Stimulated activated CD8-positive, alpha-beta memory T cell treated with anti-CD3 and anti-CD28 coated beads, Interleukin-7, amount 100 ng/mL, for 1 hour (primary cell): Measurements from ENCODE around the gene FAM111B.
A peak's percentile ranks its signal among the peaks of the same experiment; 100 is the strongest.

ENCODE experiments used
- DNase-seq, 2 donors: peaks; one replicate each; pipeline ENCODE4 v3.0.0-alpha.2; 2020; ENCODE audit warnings: low read depth in 2 of 2

Gene FAM111B

GRCh38 chr11:59157433-59157832 lies 50.4 kb downstream of the FAM111B start:
- no peak for DNase-seq

GRCh38 chr11:59158206-59159068 lies 51.4 kb downstream of the FAM111B start:
- DNase-seq = no peak

- no peak for DNase-seq
These were observed 57.0 kb downstream of the FAM111B start for GRCh38 chr11:59164028-59164427.

- peak; percentile 68 to 80 for DNase-seq
These were observed 64.7 kb downstream of the FAM111B start, which contains the start of gene DTX4 for GRCh38 chr11:59171508-59172322. Gene DTX4 (plus strand): TSS chr11:59172132. CDS start chr11:59172596, 464 bp downstream.

GRCh38 chr11:59172345-59173079 lies 65.5 kb downstream of the FAM111B start:
- no peak for DNase-seq

GRCh38 chr11:59173080-59173963 lies 66.3 kb downstream of the FAM111B start:
- DNase-seq = no peak

- no peak for DNase-seq
These were observed 67.1 kb downstream of the FAM111B start for GRCh38 chr11:59173964-59174663.

GRCh38 chr11:59174664-59175033 lies 67.6 kb downstream of the FAM111B start:
- DNase-seq = no peak

- no peak for DNase-seq
These were observed 68.1 kb downstream of the FAM111B start for GRCh38 chr11:59175091-59175501.

- no peak for DNase-seq
These were observed 69.3 kb downstream of the FAM111B start for GRCh38 chr11:59176330-59176729.
